ENCODE measurements around the gene ERBB2.

The ERBB2 gene

GRCh38 chr17:39662551-39663339 lies 37.1 kb upstream of the ERBB2 start:
- no peak for TF ChIP-seq CTCF (IDR thresholded peaks at IDR 0.05; ENCODE audit: low read depth, low read length)
- no peak for DNase-seq (ENCODE audit: extremely low read depth, low read depth)

- DNase-seq (ENCODE audit: extremely low read depth, low read depth), result no peak
- no peak for TF ChIP-seq CTCF (IDR thresholded peaks at IDR 0.05; ENCODE audit: low read depth, low read length)
These were observed 36.5 kb upstream of the ERBB2 start for GRCh38 chr17:39663340-39663687.

GRCh38 chr17:39663688-39664580 lies 35.9 kb upstream of the ERBB2 start:
- no peak for TF ChIP-seq CTCF (IDR thresholded peaks at IDR 0.05; ENCODE audit: low read depth, low read length)
- DNase-seq (ENCODE audit: extremely low read depth, low read depth), result no peak

GRCh38 chr17:39664581-39665561 lies 35.0 kb upstream of the ERBB2 start, which contains the start of gene TCAP:
Gene TCAP, plus strand, starts transcription at chr17:39665349. Its CDS starts 11 bp downstream, at chr17:39665360.
- no peak for DNase-seq (ENCODE audit: extremely low read depth, low read depth)
- TF ChIP-seq CTCF (IDR thresholded peaks at IDR 0.05; ENCODE audit: low read depth, low read length), result no peak

- no peak for DNase-seq (ENCODE audit: extremely low read depth, low read depth)
- no peak for TF ChIP-seq CTCF (IDR thresholded peaks at IDR 0.05; ENCODE audit: low read depth, low read length)
These were observed 34.1 kb upstream of the ERBB2 start for GRCh38 chr17:39665642-39666224.

- no peak for DNase-seq (ENCODE audit: extremely low read depth, low read depth)
- TF ChIP-seq CTCF (IDR thresholded peaks at IDR 0.05; ENCODE audit: low read depth, low read length), result no peak
These were observed 33.6 kb upstream of the ERBB2 start for GRCh38 chr17:39666231-39666600.

Measured in AG09319 (cell line).